Omental fat pad (tissue), 4 donors: Measurements from ENCODE around the gene PRELID1. TPM values are rescaled to one million over a fixed set of nuclear protein-coding genes. Genes with fewer than 3 reads are reported as not detected.

Source experiments
- ATAC-seq: fragments of 150-250 bp; one replicate; pipeline ENCODE4 v1.9.1; 2016; ENCODE audit warnings: mild to moderate bottlenecking, moderate library complexity; ENCODE audit not compliant: low FRiP score
- DNase-seq: peaks from one replicate; pipeline ENCODE4 v3.0.0-alpha.2; 2019; ENCODE audit warnings: low spot score
- CTCF ChIP-seq, 3 donors: fragments of 450-650 bp; IDR thresholded peaks; one replicate each; pipeline ENCODE4 v1.5.1; 2016 to 2017; ENCODE audit warnings: antibody characterized with exemption in 3 of 3, mild to moderate bottlenecking in 3 of 3, moderate library complexity in 2 of 3
- total RNA-seq, 4 donors: library from RNA; depleted of rRNA; stranded (reverse); fragments of >200 nt; gene quantifications; one replicate each; pipeline ENCODE4 v1.1.0, GENCODE V29; 2016

The PRELID1 gene
- total RNA-seq, 4 donors from 2014 or later, result 51.9 to 102 (median 67.5) TPM

- no peak for ATAC-seq
- DNase-seq, result no peak
- no peak for TF ChIP-seq CTCF (IDR thresholded peaks at IDR 0.05)
Observed at GRCh38 chr5:177290816-177291596, 12.6 kb upstream of the PRELID1 start.

GRCh38 chr5:177291735-177292134 lies 11.9 kb upstream of the PRELID1 start:
- TF ChIP-seq CTCF (IDR thresholded peaks at IDR 0.05), result no peak
- ATAC-seq, result no peak
- DNase-seq, result no peak

GRCh38 chr5:177293819-177294581 lies 9.6 kb upstream of the PRELID1 start:
- no peak for TF ChIP-seq CTCF (IDR thresholded peaks at IDR 0.05)
- DNase-seq (no peak), ATAC-seq (no peak)

- TF ChIP-seq CTCF (IDR thresholded peaks at IDR 0.05), result no peak
- ATAC-seq (no peak), DNase-seq (no peak)
Observed at GRCh38 chr5:177294632-177295031, 9.0 kb upstream of the PRELID1 start.

GRCh38 chr5:177295924-177296323 lies 7.7 kb upstream of the PRELID1 start:
- ATAC-seq, result no peak
- DNase-seq, result no peak
- no peak for TF ChIP-seq CTCF (IDR thresholded peaks at IDR 0.05)

GRCh38 chr5:177296581-177296980 lies 7.0 kb upstream of the PRELID1 start:
- no peak for ATAC-seq
- no peak for DNase-seq

More at GRCh38 chr5:177296581-177296980, 7.0 kb upstream of the PRELID1 start:
- TF ChIP-seq CTCF (IDR thresholded peaks at IDR 0.05), result no peak
